Kidney (tissue), 14 donors: ENCODE results near the gene DIABLO. TPM values are rescaled to one million over a fixed set of nuclear protein-coding genes. Genes with fewer than 3 reads are reported as not detected.
"Not testable (repeated sequence)": the region's sequence is repeated elsewhere in the genome, so short reads cannot be mapped to it uniquely, and the experiment has no call there.

Source experiments
- DNase-seq, 5 donors: peaks; one replicate each; pipeline ENCODE4 v3.0.0-alpha.2; 2013 to 2020
- FAIRE-seq: peaks from 2 replicates; lab custom pipeline; 2012; peaks lifted over from hg19 to GRCh38; lab: Jason Lieb, UNC
- H3K27ac ChIP-seq, 2 donors: one replicate each; pipeline ENCODE4 v1.7.0; 2013; ENCODE audit warnings: low read depth in 2 of 2, low read length in 2 of 2, inconsistent platforms in 1 of 2
- H3K27me3 ChIP-seq: one replicate; pipeline ENCODE4 v1.7.1; 2013; ENCODE audit warnings: low read length, inconsistent platforms; ENCODE audit not compliant: control insufficient read depth, insufficient read depth
- H3K36me3 ChIP-seq, 3 donors: one replicate each; pipeline versions ENCODE4 v1.7.0 to v1.7.1; 2013; ENCODE audit warnings: low read length in 3 of 3, control low read depth in 1 of 3, inconsistent platforms in 1 of 3; ENCODE audit not compliant: insufficient read depth in 3 of 3, control insufficient read depth in 2 of 3
- H3K4me1 ChIP-seq, 3 donors: one replicate each; pipeline versions ENCODE4 v1.7.0 to v1.7.1; 2013; ENCODE audit warnings: low read length in 3 of 3, inconsistent platforms in 1 of 3, low read depth in 1 of 3; ENCODE audit not compliant: control insufficient read depth in 2 of 3, insufficient read depth in 2 of 3
- H3K4me3 ChIP-seq, 3 donors: one replicate each; pipeline versions ENCODE4 v1.7.0 to v1.8.1; 2013; ENCODE audit warnings: low read length in 3 of 3, control low read depth in 1 of 3, inconsistent platforms in 1 of 3
- H3K9ac ChIP-seq, 3 donors: one replicate each; pipeline versions ENCODE4 v1.7.0 to v1.7.1; 2013; ENCODE audit warnings: low read length in 3 of 3, control low read depth in 1 of 3, inconsistent platforms in 1 of 3
- H3K9me3 ChIP-seq, 3 donors: one replicate each; pipeline versions ENCODE4 v1.7.0 to v1.7.1; 2013; ENCODE audit warnings: low read length in 3 of 3, control low read depth in 1 of 3, inconsistent platforms in 1 of 3; ENCODE audit not compliant: control insufficient read depth in 2 of 3, insufficient read depth in 1 of 3
- CTCF ChIP-seq: IDR thresholded peaks from 3 replicates; pipeline ENCODE4 v1.5.1; 2012; ENCODE audit warnings: mild to moderate bottlenecking, moderate library complexity, borderline replicate concordance; ENCODE audit not compliant: insufficient read depth; ENCODE audit errors: extremely low read depth
- intact Hi-C: fragments of 100-400 bp; cut with DNase I; formaldehyde crosslinking; loops from one replicate; pipeline ENCODE4 v1.11.1; 2022
- polyA plus RNA-seq: library from polyadenylated mRNA; stranded (reverse); fragments of 350-450 nt; fragmentation: Illumina TruSeq; extraction: RNeasy Lipid Tissue Mini Kit (QIAGEN cat#74804); gene quantifications from one replicate; pipeline ENCODE4 v1.2.3, GENCODE V29; 2014; ENCODE audit warnings: low read depth, low replicate concordance; ENCODE audit not compliant: insufficient read depth
- total RNA-seq: library from RNA; stranded (reverse); fragmentation: NEBNext Ultra II Directional; extraction: Animal tissue kit (Norgen Biotek cat#: 25700); gene quantifications from one replicate; pipeline ENCODE4 v1.2.1, GENCODE V29; 2021
- donor health status: control.
- donor health status: control.
- donor health status: control.
- donor health status: control.
- donor health status: control.
- donor health status: DM: yes; HTN: yes; CAD: no.
- donor health status: Normal renal cell carcinoma (clear cell type).

The DIABLO gene
- total and polyA plus RNA-seq, 2 donors from 2014 or later: 43.7 to 97.7 TPM

- Histone ChIP-seq H3K27me3 (peaks cover 4% of the 10 kb centered on the region), H3K4me1 (peaks cover 0 to 7% (median 0%) of the 10 kb centered on the region in 3 donors), H3K27ac (no peak within 1 kb of the TSS), H3K4me3 (peak within 1 kb of the TSS; percentile 48 to 74 (median 66)), H3K36me3 (peaks cover 0 to 9% (median 9%) of the 10 kb centered on the region in 3 donors), H3K9ac (no peak within 1 kb of the TSS), H3K9me3 (no peaks in the 10 kb centered on the region)
- DNase-seq (peak; percentile 56 to 87 (median 79)), FAIRE-seq (no peak)
- no peak for TF ChIP-seq CTCF
- intact Hi-C loops: no loop called here
Observed at GRCh38 chr12:122203301-122204166, 22.3 kb downstream of the DIABLO start, which contains the start of gene B3GNT4. B3GNT4 (plus strand) TSS chr12:122203709; CDS start chr12:122204619, 910 bp downstream.

GRCh38 chr12:122202811-122203210 lies 23.0 kb downstream of the DIABLO start:
- not testable (repeated sequence) for H3K27me3 ChIP-seq, H3K9ac ChIP-seq
- peak in 1 of 5 donors; percentile 32 for DNase-seq

GRCh38 chr12:122202017-122202416 lies 23.8 kb downstream of the DIABLO start:
- Histone ChIP-seq H3K27me3 (peaks cover 4% of the 10 kb centered on the region), H3K27ac (no peak overlapping the region), H3K4me1 (peaks cover 0 to 7% (median 0%) of the 10 kb centered on the region in 3 donors), H3K9ac (no peak overlapping the region), H3K9me3 (no peaks in the 10 kb centered on the region), H3K4me3 (no peak overlapping the region), H3K36me3 (no peaks in the 10 kb centered on the region)
- TF ChIP-seq CTCF: no peak
- intact Hi-C loops: no loop called here
- no peak for DNase-seq
- FAIRE-seq: no peak

More at GRCh38 chr12:122202811-122203210, 23.0 kb downstream of the DIABLO start:
- intact Hi-C loops, H3K9me3 ChIP-seq, H3K27ac ChIP-seq, FAIRE-seq, H3K4me1 ChIP-seq, H3K36me3 ChIP-seq: not testable (repeated sequence)
- H3K4me3 ChIP-seq: peak overlapping the region in 2 of 3 donors; percentile 66 to 74

- no peak for DNase-seq
- Histone ChIP-seq H3K27me3 (peaks cover 4% of the 10 kb centered on the region), H3K4me1 (peaks cover 0 to 7% (median 0%) of the 10 kb centered on the region in 3 donors), H3K27ac (no peak overlapping the region), H3K4me3 (no peak overlapping the region), H3K9me3 (no peaks in the 10 kb centered on the region), H3K36me3 (no peaks in the 10 kb centered on the region), H3K9ac (no peak overlapping the region)
- intact Hi-C loops: no loop called here
- TF ChIP-seq CTCF: no peak
- FAIRE-seq: no peak
Observed at GRCh38 chr12:122201381-122201780, 24.5 kb downstream of the DIABLO start.
